Fibroblast of pulmonary artery (primary cell): ENCODE results near the gene CES5A.
"Not testable (repeated sequence)": the region's sequence is repeated elsewhere in the genome, so short reads cannot be mapped to it uniquely, and the experiment has no call there.

Experiments
- DNase-seq: peaks from one replicate; pipeline ENCODE4 v3.0.0-alpha.2; 2010; ENCODE audit warnings: low read depth
- H3K4me3 ChIP-seq: replicated peaks from 2 replicates; pipeline ENCODE4 v1.5.1; 2011; ENCODE audit warnings: low read depth, mild to moderate bottlenecking, control low read depth, low read length, moderate library complexity
- CTCF ChIP-seq: IDR thresholded peaks from 2 replicates; pipeline ENCODE4 v1.5.1; 2011; ENCODE audit warnings: mild to moderate bottlenecking, control low read depth, low read length, inconsistent platforms; ENCODE audit errors: missing control alignments

CES5A gene

GRCh38 chr16:55821210-55821609 is 54.0 kb downstream of the CES5A start:
- DNase-seq, result no peak
- no peak overlapping the region for H3K4me3 ChIP-seq
- no peak for TF ChIP-seq CTCF

- H3K4me3 ChIP-seq, result no peak overlapping the region
- no peak for DNase-seq
- TF ChIP-seq CTCF, result no peak
These were observed 54.6 kb downstream of the CES5A start for GRCh38 chr16:55820615-55821014.

DNA sequence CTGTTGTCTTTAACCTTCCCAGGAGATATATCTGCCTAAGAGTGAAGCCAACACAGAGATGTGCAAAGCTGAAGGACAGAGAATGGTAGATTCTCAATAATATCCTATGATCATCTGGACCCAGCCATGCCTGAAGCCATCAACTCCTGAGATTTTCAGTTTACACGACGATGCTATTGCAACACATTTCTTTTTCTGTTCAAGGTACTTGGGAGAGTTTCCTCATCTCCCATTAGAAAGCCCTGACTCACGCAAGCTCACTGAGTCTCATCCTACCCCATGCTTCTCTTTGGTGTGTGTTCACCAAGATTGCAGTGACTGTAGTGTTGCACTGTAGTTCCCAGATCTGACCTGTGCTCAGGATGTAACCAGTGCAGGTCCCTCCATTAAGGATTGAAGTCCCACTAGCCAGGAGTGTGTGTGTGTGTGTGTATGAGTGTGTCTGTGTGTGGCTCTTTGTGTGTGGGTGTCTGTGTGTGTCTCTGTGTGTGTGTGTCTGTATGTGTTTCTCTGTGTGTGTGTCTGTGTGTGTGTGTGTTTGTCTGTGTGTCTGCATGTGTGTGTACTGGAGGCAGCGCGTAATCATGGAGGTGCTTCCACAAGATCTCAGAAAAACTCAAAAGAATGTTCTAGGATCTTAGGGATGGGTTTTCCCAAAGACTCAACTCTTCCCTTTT is 57.8 kb downstream of the CES5A start:
- DNase-seq, result no peak
- TF ChIP-seq CTCF, result no peak
- no peak overlapping the region for H3K4me3 ChIP-seq

DNA sequence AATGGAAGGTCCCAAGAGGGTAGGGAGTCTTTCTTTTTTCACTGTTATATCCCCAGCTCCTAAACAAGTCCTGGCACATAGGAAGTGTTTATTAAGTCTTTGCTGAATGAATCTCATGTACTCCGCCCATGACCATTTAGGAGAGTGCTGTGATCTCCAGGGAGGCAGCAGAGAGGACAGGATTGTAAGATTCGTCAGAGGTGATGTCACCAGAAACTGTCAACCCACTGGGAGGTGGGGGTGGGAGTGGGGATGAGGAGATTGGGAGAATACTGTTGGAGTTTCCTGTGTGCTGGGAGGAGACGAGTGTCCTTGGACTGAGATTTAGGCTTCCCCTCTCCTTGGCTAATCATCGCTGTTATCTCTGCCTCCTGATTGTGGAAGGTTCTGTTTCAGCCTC is 59.0 kb downstream of the CES5A start:
- H3K4me3 ChIP-seq, DNase-seq: not testable (repeated sequence)

DNA sequence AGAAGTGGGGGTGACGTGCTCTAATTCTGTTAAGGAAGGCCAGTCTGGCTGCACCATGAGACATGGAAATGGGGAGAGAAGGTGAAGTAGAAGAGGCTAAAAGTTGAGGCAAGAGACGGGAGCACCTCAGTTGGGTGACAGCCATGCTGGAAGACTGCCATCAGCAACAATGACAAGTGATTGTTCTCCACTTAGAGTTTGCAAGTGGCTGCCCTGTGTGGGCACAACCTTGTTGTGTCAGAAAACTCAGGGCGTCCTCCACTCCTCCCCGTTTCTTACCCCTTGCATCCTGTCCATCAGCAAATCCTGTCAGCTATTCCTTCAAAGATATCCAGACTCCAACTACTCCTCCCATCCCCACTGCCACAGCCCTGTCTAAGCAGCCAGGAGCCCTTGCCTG is 59.9 kb downstream of the CES5A start:
- DNase-seq, result no peak
- no peak for TF ChIP-seq CTCF
- no peak overlapping the region for H3K4me3 ChIP-seq

DNA sequence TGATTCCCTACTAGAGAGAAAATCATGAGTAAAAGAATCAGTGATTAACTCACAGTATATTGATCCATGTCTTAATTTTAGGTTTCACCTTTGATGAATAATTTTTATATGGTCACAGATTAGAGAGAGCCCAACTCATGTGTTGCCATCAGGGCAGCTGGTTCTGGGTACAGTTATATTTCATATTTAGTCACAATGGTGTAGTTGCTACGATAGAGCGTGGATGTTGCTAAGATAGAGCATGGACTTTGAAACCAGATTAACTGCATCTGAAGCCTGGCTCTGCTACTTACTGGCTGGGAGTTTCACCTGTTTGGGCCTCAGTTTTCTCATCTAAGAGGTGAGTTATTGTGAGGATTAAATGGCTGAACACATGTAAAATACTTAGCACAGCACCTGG is 61.0 kb downstream of the CES5A start:
- not testable (repeated sequence) for DNase-seq, H3K4me3 ChIP-seq

DNA sequence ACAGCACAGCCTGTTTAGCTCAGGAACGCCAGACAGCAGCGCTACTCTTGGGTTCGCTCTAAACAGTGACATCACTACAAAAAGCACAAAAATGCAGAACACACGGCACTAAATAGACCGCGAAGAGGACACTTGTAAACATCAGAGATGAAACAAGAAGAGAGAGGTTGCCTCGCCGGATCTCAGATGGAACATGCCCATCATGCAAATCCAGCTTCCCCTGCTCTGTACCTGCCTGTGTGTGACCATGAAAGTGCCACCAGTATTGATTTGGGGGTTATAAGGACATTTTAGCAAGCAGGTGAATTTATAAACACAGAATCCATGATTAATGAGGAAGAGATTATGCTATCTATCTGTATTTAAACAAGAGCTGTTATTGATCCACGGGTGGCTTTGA is 61.4 kb downstream of the CES5A start:
- H3K4me3 ChIP-seq, DNase-seq: not testable (repeated sequence)

DNA sequence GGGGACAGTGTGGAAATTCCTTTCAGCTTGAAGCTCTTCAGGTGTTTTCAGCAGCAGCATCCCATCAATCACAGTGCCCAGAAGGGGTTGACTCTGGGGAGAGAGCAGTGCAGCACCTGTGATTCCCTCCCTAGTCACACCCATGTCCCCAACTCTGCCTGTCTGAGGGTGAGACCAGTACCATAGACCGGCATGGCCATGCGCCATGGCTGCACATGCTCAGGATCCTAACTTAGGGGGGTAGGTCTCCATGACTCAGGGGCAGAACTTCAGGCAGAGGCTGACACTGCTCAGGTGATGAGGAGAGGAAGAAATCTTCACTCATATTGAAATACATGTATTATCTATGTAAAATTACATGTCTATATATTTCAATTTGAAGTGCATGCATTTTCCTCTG is 62.2 kb downstream of the CES5A start:
- no peak for DNase-seq
- no peak overlapping the region for H3K4me3 ChIP-seq
- no peak for TF ChIP-seq CTCF

DNA sequence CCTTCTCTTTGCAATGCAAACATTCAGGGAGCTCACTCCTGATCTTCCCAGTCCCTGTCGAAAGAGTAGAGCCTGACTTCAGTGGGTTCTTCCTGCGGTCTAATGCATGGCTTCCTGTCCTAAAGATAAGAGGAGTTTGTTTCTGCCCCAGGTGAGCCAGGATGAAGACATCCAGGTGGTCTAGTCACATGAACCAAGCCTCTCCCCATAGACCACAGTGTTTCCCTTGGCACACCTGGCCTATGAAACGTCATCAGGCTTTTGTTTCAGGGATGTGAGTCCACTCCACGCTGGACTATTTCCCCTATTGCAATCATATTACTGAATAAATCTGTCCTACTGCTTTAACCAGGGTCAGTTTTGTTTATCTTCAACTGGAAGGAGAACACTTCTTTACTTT is 63.4 kb downstream of the CES5A start:
- DNase-seq, result no peak
- TF ChIP-seq CTCF, result no peak
- no peak overlapping the region for H3K4me3 ChIP-seq
